Activated T-helper 1 cell treated with anti-CD3 and anti-CD28 coated beads, Interleukin-2, amount 50 U/mL, for 16 hours (primary cell): ENCODE results near the gene SDC1.

ENCODE experiments used
- DNase-seq, 2 donors: peaks; one replicate each; pipeline ENCODE4 v3.0.0-alpha.2; 2020; ENCODE audit warnings: low read depth in 1 of 2, low spot score in 1 of 2

SDC1 gene

GRCh38 chr2:20153131-20153851 is 71.6 kb downstream of the SDC1 start:
- DNase-seq: no peak

- DNase-seq: no peak
Observed at GRCh38 chr2:20150806-20151571, 73.9 kb downstream of the SDC1 start.
